HFFc6 (cell line): ENCODE results near the gene KANSL1L. TPM values are rescaled to one million over a fixed set of nuclear protein-coding genes. Genes with fewer than 3 reads are reported as not detected.

Experiments used
- DNase-seq: peaks from one replicate; pipeline ENCODE4 v3.0.0-alpha.2; 2018
- H3K27ac Mint-ChIP-seq: 2 replicates; pipeline ENCODE4 v1.8.0; 2020; ENCODE audit warnings: mild to moderate bottlenecking, mixed read lengths
- H3K27me3 Mint-ChIP-seq: 2 replicates; pipeline ENCODE4 v1.8.0; 2021; ENCODE audit warnings: mild to moderate bottlenecking, moderate library complexity, mixed read lengths; ENCODE audit not compliant: insufficient read depth
- H3K36me3 Mint-ChIP-seq: 2 replicates; pipeline ENCODE4 v1.8.0; 2021; ENCODE audit warnings: low read depth, mixed read lengths
- H3K4me1 Mint-ChIP-seq: 2 replicates; pipeline ENCODE4 v1.8.0; 2020; ENCODE audit warnings: low read depth, mixed read lengths
- H3K4me3 Mint-ChIP-seq: 2 replicates; pipeline ENCODE4 v1.8.0; 2020; ENCODE audit warnings: mild to moderate bottlenecking, moderate library complexity, mixed read lengths
- H3K9me3 Mint-ChIP-seq: 2 replicates; pipeline ENCODE4 v1.8.0; 2020; ENCODE audit warnings: mild to moderate bottlenecking, mixed read lengths
- total RNA-seq, 6 experiments: library from RNA; stranded (reverse); fragmentation: NEBNext Ultra II Directional; extraction: Animal tissue kit (Norgen Biotek cat#: 25700); gene quantifications; 2 replicates in 1 of 6; 3 replicates in 5 of 6; pipeline ENCODE4 v1.2.3, GENCODE V29; 2021
- TF ChIP-seq, protein P1 (sequence below): fragments of 200-600 bp; sonication (generic); IDR thresholded peaks from 2 replicates; pipeline ENCODE4 v1.5.0; 2021; ENCODE audit warnings: antibody characterized with exemption, mild to moderate bottlenecking

The KANSL1L gene
- total RNA-seq, 6 experiments from 2014 or later: 3.3 to 6.0 (median 4.8) TPM

- peak; percentile 32 for DNase-seq
- no peaks in the 10 kb centered on the region for H3K36me3 Mint-ChIP-seq
- TF ChIP-seq, protein P1, sequence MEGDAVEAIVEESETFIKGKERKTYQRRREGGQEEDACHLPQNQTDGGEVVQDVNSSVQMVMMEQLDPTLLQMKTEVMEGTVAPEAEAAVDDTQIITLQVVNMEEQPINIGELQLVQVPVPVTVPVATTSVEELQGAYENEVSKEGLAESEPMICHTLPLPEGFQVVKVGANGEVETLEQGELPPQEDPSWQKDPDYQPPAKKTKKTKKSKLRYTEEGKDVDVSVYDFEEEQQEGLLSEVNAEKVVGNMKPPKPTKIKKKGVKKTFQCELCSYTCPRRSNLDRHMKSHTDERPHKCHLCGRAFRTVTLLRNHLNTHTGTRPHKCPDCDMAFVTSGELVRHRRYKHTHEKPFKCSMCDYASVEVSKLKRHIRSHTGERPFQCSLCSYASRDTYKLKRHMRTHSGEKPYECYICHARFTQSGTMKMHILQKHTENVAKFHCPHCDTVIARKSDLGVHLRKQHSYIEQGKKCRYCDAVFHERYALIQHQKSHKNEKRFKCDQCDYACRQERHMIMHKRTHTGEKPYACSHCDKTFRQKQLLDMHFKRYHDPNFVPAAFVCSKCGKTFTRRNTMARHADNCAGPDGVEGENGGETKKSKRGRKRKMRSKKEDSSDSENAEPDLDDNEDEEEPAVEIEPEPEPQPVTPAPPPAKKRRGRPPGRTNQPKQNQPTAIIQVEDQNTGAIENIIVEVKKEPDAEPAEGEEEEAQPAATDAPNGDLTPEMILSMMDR: peak; percentile 89
- no peak overlapping the region for H3K27ac Mint-ChIP-seq
- no peaks in the 10 kb centered on the region for H3K4me1 Mint-ChIP-seq
- H3K4me3 Mint-ChIP-seq: peak overlapping the region; percentile 47
- H3K27me3 Mint-ChIP-seq: no peaks in the 10 kb centered on the region
- H3K9me3 Mint-ChIP-seq: no peaks in the 10 kb centered on the region
Observed at GRCh38 chr2:210072922-210073509, 98.2 kb downstream of the KANSL1L start.

- Mint-ChIP-seq H3K4me3 (no peak overlapping the region), H3K27ac (no peak overlapping the region), H3K9me3 (no peaks in the 10 kb centered on the region), H3K4me1 (no peaks in the 10 kb centered on the region), H3K27me3 (no peaks in the 10 kb centered on the region), H3K36me3 (no peaks in the 10 kb centered on the region)
- DNase-seq: no peak
- TF ChIP-seq, protein P1: no peak
Observed at GRCh38 chr2:210072493-210072892, 98.7 kb downstream of the KANSL1L start.

- no peak for DNase-seq
- H3K36me3 Mint-ChIP-seq: no peaks in the 10 kb centered on the region
- H3K27ac Mint-ChIP-seq: no peak overlapping the region
- TF ChIP-seq, protein P1: no peak
- peaks cover 1% of the 10 kb centered on the region for H3K27me3 Mint-ChIP-seq
- H3K4me1 Mint-ChIP-seq: no peaks in the 10 kb centered on the region
- no peak overlapping the region for H3K4me3 Mint-ChIP-seq
- H3K9me3 Mint-ChIP-seq: peaks cover 1% of the 10 kb centered on the region; the same call in 1 of the 2 replicates
Observed at GRCh38 chr2:210063306-210063705, 107.9 kb downstream of the KANSL1L start.

DNA sequence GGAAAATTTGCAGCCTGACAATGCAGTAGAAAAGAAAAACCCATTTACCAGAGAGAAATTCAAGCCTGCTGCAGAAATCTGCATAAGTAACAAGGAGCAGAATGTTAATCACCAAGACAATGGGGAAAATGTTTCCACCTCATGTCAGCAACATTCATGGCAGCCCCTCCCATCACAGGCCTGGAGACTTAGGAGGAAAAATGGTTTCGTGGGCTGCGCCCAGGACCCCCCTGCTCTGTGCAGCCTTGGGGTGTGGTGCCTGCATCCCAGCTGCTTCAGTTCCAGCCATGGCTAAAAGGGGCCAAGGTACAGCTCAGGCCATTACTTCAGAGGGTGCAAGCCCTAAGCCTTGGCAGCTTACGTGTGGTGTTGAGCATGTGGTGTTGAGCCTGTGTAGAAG lies 115.4 kb downstream of the KANSL1L start:
- peaks cover 3% of the 10 kb centered on the region for H3K27me3 Mint-ChIP-seq
- H3K9me3 Mint-ChIP-seq: peaks cover 7% of the 10 kb centered on the region
- TF ChIP-seq, protein P1: no peak
- H3K36me3 Mint-ChIP-seq: peaks cover 11% of the 10 kb centered on the region; the same call in 1 of the 2 replicates
- H3K4me3 Mint-ChIP-seq: no peak overlapping the region
- no peak for DNase-seq
- H3K4me1 Mint-ChIP-seq: no peaks in the 10 kb centered on the region
- H3K27ac Mint-ChIP-seq: no peak overlapping the region

GRCh38 chr2:210054696-210055095 lies 116.5 kb downstream of the KANSL1L start:
- no peak overlapping the region for H3K27ac Mint-ChIP-seq
- peaks cover 7% of the 10 kb centered on the region for H3K9me3 Mint-ChIP-seq
- peaks cover 3% of the 10 kb centered on the region for H3K27me3 Mint-ChIP-seq
- H3K4me1 Mint-ChIP-seq: no peaks in the 10 kb centered on the region
- H3K36me3 Mint-ChIP-seq: peaks cover 11% of the 10 kb centered on the region; the same call in 1 of the 2 replicates
- TF ChIP-seq, protein P1: no peak
- H3K4me3 Mint-ChIP-seq: no peak overlapping the region
- no peak for DNase-seq
